ENCODE data around the gene FREM1.

The FREM1 gene

GRCh38 chr9:14913366-14913765, 3.1 kb upstream of the FREM1 start:
- TF ChIP-seq CEBPB (IDR thresholded peaks at IDR 0.05) (no peak), TEAD4 (IDR thresholded peaks at IDR 0.05) (no peak), EGR1 (IDR thresholded peaks at IDR 0.05) (no peak), NFIC (IDR thresholded peaks at IDR 0.05) (no peak)
- TF ChIP-seq, protein P1, sequence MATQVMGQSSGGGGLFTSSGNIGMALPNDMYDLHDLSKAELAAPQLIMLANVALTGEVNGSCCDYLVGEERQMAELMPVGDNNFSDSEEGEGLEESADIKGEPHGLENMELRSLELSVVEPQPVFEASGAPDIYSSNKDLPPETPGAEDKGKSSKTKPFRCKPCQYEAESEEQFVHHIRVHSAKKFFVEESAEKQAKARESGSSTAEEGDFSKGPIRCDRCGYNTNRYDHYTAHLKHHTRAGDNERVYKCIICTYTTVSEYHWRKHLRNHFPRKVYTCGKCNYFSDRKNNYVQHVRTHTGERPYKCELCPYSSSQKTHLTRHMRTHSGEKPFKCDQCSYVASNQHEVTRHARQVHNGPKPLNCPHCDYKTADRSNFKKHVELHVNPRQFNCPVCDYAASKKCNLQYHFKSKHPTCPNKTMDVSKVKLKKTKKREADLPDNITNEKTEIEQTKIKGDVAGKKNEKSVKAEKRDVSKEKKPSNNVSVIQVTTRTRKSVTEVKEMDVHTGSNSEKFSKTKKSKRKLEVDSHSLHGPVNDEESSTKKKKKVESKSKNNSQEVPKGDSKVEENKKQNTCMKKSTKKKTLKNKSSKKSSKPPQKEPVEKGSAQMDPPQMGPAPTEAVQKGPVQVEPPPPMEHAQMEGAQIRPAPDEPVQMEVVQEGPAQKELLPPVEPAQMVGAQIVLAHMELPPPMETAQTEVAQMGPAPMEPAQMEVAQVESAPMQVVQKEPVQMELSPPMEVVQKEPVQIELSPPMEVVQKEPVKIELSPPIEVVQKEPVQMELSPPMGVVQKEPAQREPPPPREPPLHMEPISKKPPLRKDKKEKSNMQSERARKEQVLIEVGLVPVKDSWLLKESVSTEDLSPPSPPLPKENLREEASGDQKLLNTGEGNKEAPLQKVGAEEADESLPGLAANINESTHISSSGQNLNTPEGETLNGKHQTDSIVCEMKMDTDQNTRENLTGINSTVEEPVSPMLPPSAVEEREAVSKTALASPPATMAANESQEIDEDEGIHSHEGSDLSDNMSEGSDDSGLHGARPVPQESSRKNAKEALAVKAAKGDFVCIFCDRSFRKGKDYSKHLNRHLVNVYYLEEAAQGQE (IDR thresholded peaks at IDR 0.05; ENCODE audit: low read depth), result no peak

- no peak for TF ChIP-seq EP300 (IDR thresholded peaks at IDR 0.05; ENCODE audit: borderline replicate concordance)
- TF ChIP-seq TCF12 (IDR thresholded peaks at IDR 0.05; ENCODE audit: low read depth), result no peak
- TF ChIP-seq RAD21 (IDR thresholded peaks at IDR 0.05; ENCODE audit: low read depth), result no peak
- TF ChIP-seq, protein P2, sequence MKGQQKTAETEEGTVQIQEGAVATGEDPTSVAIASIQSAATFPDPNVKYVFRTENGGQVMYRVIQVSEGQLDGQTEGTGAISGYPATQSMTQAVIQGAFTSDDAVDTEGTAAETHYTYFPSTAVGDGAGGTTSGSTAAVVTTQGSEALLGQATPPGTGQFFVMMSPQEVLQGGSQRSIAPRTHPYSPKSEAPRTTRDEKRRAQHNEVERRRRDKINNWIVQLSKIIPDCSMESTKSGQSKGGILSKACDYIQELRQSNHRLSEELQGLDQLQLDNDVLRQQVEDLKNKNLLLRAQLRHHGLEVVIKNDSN (IDR thresholded peaks at IDR 0.05), result no peak
- TF ChIP-seq TEAD4 (IDR thresholded peaks at IDR 0.05), result no peak
- TF ChIP-seq, protein P3, sequence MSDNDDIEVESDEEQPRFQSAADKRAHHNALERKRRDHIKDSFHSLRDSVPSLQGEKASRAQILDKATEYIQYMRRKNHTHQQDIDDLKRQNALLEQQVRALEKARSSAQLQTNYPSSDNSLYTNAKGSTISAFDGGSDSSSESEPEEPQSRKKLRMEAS (IDR thresholded peaks at IDR 0.05), result no peak
- no peak for TF ChIP-seq CEBPB (IDR thresholded peaks at IDR 0.05)
- TF ChIP-seq FOXM1 (IDR thresholded peaks at IDR 0.05; ENCODE audit: borderline replicate concordance, low read depth), result no peak
- TF ChIP-seq EGR1 (IDR thresholded peaks at IDR 0.05), result no peak
These were observed 2.6 kb upstream of the FREM1 start for GRCh38 chr9:14912859-14913258.

- no peak for TF ChIP-seq TAF1 (IDR thresholded peaks at IDR 0.05; ENCODE audit: low read depth)
- no peak for TF ChIP-seq CREB1 (IDR thresholded peaks at IDR 0.05; ENCODE audit: low read depth)
- TF ChIP-seq, protein P2 (IDR thresholded peaks at IDR 0.05), result no peak
- TF ChIP-seq, protein P1 (IDR thresholded peaks at IDR 0.05; ENCODE audit: low read depth), result no peak
- no peak for TF ChIP-seq EP300 (IDR thresholded peaks at IDR 0.05; ENCODE audit: borderline replicate concordance)
- TF ChIP-seq, protein P3 (IDR thresholded peaks at IDR 0.05), result no peak
- TF ChIP-seq YY1 (IDR thresholded peaks at IDR 0.05; ENCODE audit: low read depth), result no peak
- no peak for TF ChIP-seq EGR1 (IDR thresholded peaks at IDR 0.05)
- no peak for TF ChIP-seq CEBPB (IDR thresholded peaks at IDR 0.05)
- no peak for TF ChIP-seq FOXM1 (IDR thresholded peaks at IDR 0.05; ENCODE audit: borderline replicate concordance, low read depth)
- TF ChIP-seq RAD21 (IDR thresholded peaks at IDR 0.05; ENCODE audit: low read depth), result no peak
- no peak for TF ChIP-seq TEAD4 (IDR thresholded peaks at IDR 0.05)
- no peak for TF ChIP-seq TCF12 (IDR thresholded peaks at IDR 0.05; ENCODE audit: low read depth)
These were observed 818 bp upstream of the FREM1 start for GRCh38 chr9:14911046-14911445.

DNA sequence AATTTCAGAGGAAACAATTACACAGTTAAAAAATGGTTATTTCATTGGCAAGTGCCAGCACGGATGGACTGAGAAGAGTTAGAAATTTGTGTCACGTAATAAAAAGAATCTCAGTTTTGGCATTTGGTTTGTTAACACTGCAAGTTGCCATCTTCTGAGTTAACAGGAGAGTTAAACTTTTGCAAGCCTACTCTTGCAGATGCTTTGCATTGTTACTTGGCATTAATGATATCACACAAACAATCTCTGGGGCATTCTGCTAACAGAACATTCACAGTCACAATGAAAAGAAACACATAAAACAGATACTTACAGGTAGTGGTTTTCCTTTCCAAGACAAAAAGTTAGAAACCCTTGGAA, 647 bp downstream of the FREM1 start:
- TF ChIP-seq FOXM1 (IDR thresholded peaks at IDR 0.05; ENCODE audit: borderline replicate concordance, low read depth) (no peak), YY1 (IDR thresholded peaks at IDR 0.05; ENCODE audit: low read depth) (no peak), EP300 (IDR thresholded peaks at IDR 0.05; ENCODE audit: borderline replicate concordance) (no peak), ZBTB7A (IDR thresholded peaks at IDR 0.05; ENCODE audit: low read depth) (no peak)
- TF ChIP-seq, protein P3 (IDR thresholded peaks at IDR 0.05), result no peak

DNA sequence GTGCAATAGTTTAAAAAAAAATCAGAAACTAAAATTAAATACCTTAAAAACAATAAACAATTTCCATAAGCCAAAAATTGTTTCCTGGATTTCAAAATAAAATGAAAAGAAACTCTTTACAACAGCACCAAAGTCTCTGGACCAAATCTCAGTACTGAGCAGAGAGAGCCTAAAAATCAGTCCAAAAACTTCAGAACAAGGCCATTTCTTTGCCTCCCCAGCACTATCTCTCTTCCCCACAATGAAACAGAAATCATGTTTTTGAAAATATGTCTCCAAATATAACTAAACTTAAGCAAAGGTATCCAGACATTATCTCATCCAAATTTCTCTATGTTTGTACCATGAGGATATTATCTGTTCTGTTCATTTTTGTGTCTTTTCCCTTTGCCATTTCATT, 1.0 kb downstream of the FREM1 start:
- TF ChIP-seq CREB1 (IDR thresholded peaks at IDR 0.05; ENCODE audit: low read depth) (no peak), NFIC (IDR thresholded peaks at IDR 0.05) (no peak), ZBTB7A (IDR thresholded peaks at IDR 0.05; ENCODE audit: low read depth) (no peak), RAD21 (IDR thresholded peaks at IDR 0.05; ENCODE audit: low read depth) (no peak), TAF1 (IDR thresholded peaks at IDR 0.05; ENCODE audit: low read depth) (no peak), FOXM1 (IDR thresholded peaks at IDR 0.05; ENCODE audit: borderline replicate concordance, low read depth) (no peak), CEBPB (IDR thresholded peaks at IDR 0.05) (no peak), TEAD4 (IDR thresholded peaks at IDR 0.05) (no peak), TCF12 (IDR thresholded peaks at IDR 0.05; ENCODE audit: low read depth) (no peak), EGR1 (IDR thresholded peaks at IDR 0.05) (no peak), EP300 (IDR thresholded peaks at IDR 0.05; ENCODE audit: borderline replicate concordance) (no peak), YY1 (IDR thresholded peaks at IDR 0.05; ENCODE audit: low read depth) (no peak)
- TF ChIP-seq, protein P2 (IDR thresholded peaks at IDR 0.05), result no peak
- TF ChIP-seq, protein P1 (IDR thresholded peaks at IDR 0.05; ENCODE audit: low read depth), result no peak
- TF ChIP-seq, protein P3 (IDR thresholded peaks at IDR 0.05), result no peak

Data from Ishikawa (cell line).